Activated CD8-positive, alpha-beta T cell treated with anti-CD3 and anti-CD28 coated beads for 36 hours (primary cell): Measurements from ENCODE around the gene POMT2. TPM values are rescaled to one million over a fixed set of nuclear protein-coding genes. Genes with fewer than 3 reads are reported as not detected.
"Not testable (repeated sequence)": the region's sequence is repeated elsewhere in the genome, so short reads cannot be mapped to it uniquely, and the experiment has no call there.

Experiments
- ATAC-seq: fragments of 200-7000 bp; cut with Tn5 transposase; one replicate; pipeline ENCODE4 v1.10.0; 2021; ENCODE audit warnings: mild to moderate bottlenecking, moderate library complexity
- CTCF ChIA-PET: fragments of 350-600 bp; sonication (Branson Sonifier 250); formaldehyde crosslinking; loops from one replicate; lab custom pipeline; 2021; ENCODE audit warnings: antibody characterized with exemption; lab: Charles Lee
- POLR2A ChIA-PET: fragments of 350-600 bp; sonication (Branson Sonifier 250); formaldehyde crosslinking; loops from one replicate; lab custom pipeline; 2021; ENCODE audit warnings: antibody characterized with exemption; lab: Charles Lee
- DNase-seq: peaks from one replicate; pipeline ENCODE4 v3.0.0-alpha.2; 2020
- H3K27ac Mint-ChIP-seq: one replicate; pipeline ENCODE4 v1.8.0; 2021; ENCODE audit warnings: mild to moderate bottlenecking, mixed read lengths
- H3K27me3 Mint-ChIP-seq: one replicate; pipeline ENCODE4 v1.8.0; 2021; ENCODE audit warnings: mixed read lengths
- H3K36me3 Mint-ChIP-seq: one replicate; pipeline ENCODE4 v1.8.0; 2021; ENCODE audit warnings: low read depth, mixed read lengths
- H3K4me1 Mint-ChIP-seq: one replicate; pipeline ENCODE4 v1.8.0; 2021; ENCODE audit warnings: low read depth, mixed read lengths
- H3K4me3 Mint-ChIP-seq: one replicate; pipeline ENCODE4 v1.8.0; 2021; ENCODE audit warnings: mild to moderate bottlenecking, moderate library complexity, mixed read lengths
- H3K9me3 Mint-ChIP-seq: one replicate; pipeline ENCODE4 v1.8.0; 2021; ENCODE audit warnings: mixed read lengths
- CTCF ChIP-seq: fragments of 200-600 bp; IDR thresholded peaks from one replicate; pipeline ENCODE4 v1.8.0; 2022; ENCODE audit warnings: antibody characterized with exemption, mild to moderate bottlenecking
- intact Hi-C: fragments of 100-400 bp; cut with micrococcal nuclease; formaldehyde crosslinking; loops from one replicate; pipeline ENCODE4 v1.10.0; 2022
- total RNA-seq, 2 experiments: library from RNA; stranded (reverse); gene quantifications; one replicate each; pipeline ENCODE4 v1.2.3, GENCODE V29; 2021

The POMT2 gene
- total RNA-seq, 2 experiments from 2014 or later: 14.2 to 15.3 TPM

GRCh38 chr14:77323571-77323970 lies 2.9 kb upstream of the POMT2 start:
- ATAC-seq: no peak
- no peaks in the 10 kb centered on the region for H3K36me3 Mint-ChIP-seq
- H3K27ac Mint-ChIP-seq: no peak overlapping the region
- ChIA-PET CTCF (interaction anchor here (1.2 to 2.4 kb wide), 2 partner anchors 8 to 86 kb away, joined by 3 to 10 read pairs; no protein-coding TSS in a partner anchor), POLR2A (no interaction called here)
- H3K4me1 Mint-ChIP-seq: peaks cover 18% of the 10 kb centered on the region
- H3K9me3 Mint-ChIP-seq: no peaks in the 10 kb centered on the region
- DNase-seq: no peak
- no peaks in the 10 kb centered on the region for H3K27me3 Mint-ChIP-seq
- no peak for TF ChIP-seq CTCF
- no peak overlapping the region for H3K4me3 Mint-ChIP-seq
- intact Hi-C loops: loop anchor here (5.0 kb wide), 1 partner anchor 134 kb away; the partner anchor contains the start of genes AHSA1 and VIPAS39

- Mint-ChIP-seq H3K4me3 (no peak overlapping the region), H3K36me3 (no peaks in the 10 kb centered on the region), H3K9me3 (no peaks in the 10 kb centered on the region), H3K4me1 (peaks cover 18% of the 10 kb centered on the region), H3K27ac (no peak overlapping the region), H3K27me3 (no peaks in the 10 kb centered on the region)
- DNase-seq (no peak), ATAC-seq (no peak)
- TF ChIP-seq CTCF: no peak
- intact Hi-C loops: loop anchor here (5.0 kb wide), 1 partner anchor 134 kb away; the partner anchor contains the start of genes AHSA1 and VIPAS39
- POLR2A ChIA-PET: no interaction called here
- CTCF ChIA-PET: no interaction called here
Measured at GRCh38 chr14:77322951-77323350, 2.3 kb upstream of the POMT2 start.

- Mint-ChIP-seq H3K9me3 (no peaks in the 10 kb centered on the region), H3K4me1 (peaks cover 18% of the 10 kb centered on the region), H3K27me3 (no peaks in the 10 kb centered on the region), H3K36me3 (no peaks in the 10 kb centered on the region), H3K4me3 (peak overlapping the region; percentile 92), H3K27ac (peak overlapping the region; percentile 100)
- CTCF ChIA-PET: interaction anchor here (1.6 to 2.1 kb wide), 3 partner anchors 11 to 21 kb away, joined by 4 to 5 read pairs (median 4); no protein-coding TSS in a partner anchor
- POLR2A ChIA-PET: interaction anchor here (1.5 to 1.8 kb wide), 2 partner anchors 18 to 54 kb away, joined by 4 to 10 read pairs; partner anchors contain the start of genes SAMD15 and TMED8
- TF ChIP-seq CTCF: no peak
- ATAC-seq: no peak
- DNase-seq: no peak
- intact Hi-C loops: loop anchor here (5.0 kb wide), 1 partner anchor 135 kb away; the partner anchor contains the start of genes AHSA1 and VIPAS39
Measured at GRCh38 chr14:77322250-77322902, 1.7 kb upstream of the POMT2 start.

GRCh38 chr14:77319422-77319821 lies 1.3 kb downstream of the POMT2 start:
- intact Hi-C loops: no loop called here
- Mint-ChIP-seq H3K27ac (no peak overlapping the region), H3K36me3 (no peaks in the 10 kb centered on the region), H3K9me3 (no peaks in the 10 kb centered on the region), H3K4me3 (peak overlapping the region; percentile 92), H3K4me1 (peaks cover 18% of the 10 kb centered on the region), H3K27me3 (no peaks in the 10 kb centered on the region)
- ATAC-seq (no peak), DNase-seq (no peak)
- no peak for TF ChIP-seq CTCF
- POLR2A ChIA-PET: no interaction called here
- CTCF ChIA-PET: interaction anchor here (1.1 to 6.4 kb wide), 3 partner anchors 15 to 168 kb away, joined by 3 to 134 read pairs (median 6); no protein-coding TSS in a partner anchor

- intact Hi-C loops, H3K27me3 Mint-ChIP-seq, H3K36me3 Mint-ChIP-seq, POLR2A ChIA-PET, H3K9me3 Mint-ChIP-seq, DNase-seq, H3K4me3 Mint-ChIP-seq, H3K27ac Mint-ChIP-seq, ATAC-seq: not testable (repeated sequence)
- CTCF ChIA-PET: interaction anchor here (1.7 to 6.4 kb wide), 2 partner anchors 15 to 167 kb away, joined by 6 to 134 read pairs; no protein-coding TSS in a partner anchor
- H3K4me1 Mint-ChIP-seq: peaks cover 18% of the 10 kb centered on the region
Measured at GRCh38 chr14:77318756-77319155, 1.9 kb downstream of the POMT2 start.
